ENCODE data around the gene PLAAT1. TPM values are rescaled to one million over a fixed set of nuclear protein-coding genes. Genes with fewer than 3 reads are reported as not detected.

The PLAAT1 gene
- total RNA-seq, 1 donor from 2014 or later: 3.0 TPM

DNA sequence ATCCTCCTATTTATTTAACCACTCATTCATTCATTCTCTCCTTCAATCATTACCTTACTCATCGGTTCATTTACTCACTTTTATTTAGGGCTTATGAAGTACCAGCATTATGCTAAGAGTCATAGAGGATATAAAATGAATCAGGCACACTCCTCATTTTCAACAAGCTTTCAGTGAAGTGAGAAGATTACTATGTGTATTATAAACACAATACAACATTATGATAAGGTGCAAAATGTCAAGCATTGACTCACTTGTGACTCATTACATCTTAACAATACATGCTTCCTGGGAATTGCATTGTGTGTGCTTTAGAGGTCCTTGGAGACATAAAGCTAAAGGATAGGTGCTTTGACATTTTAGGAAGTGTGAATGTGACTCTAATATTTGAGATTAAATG is 60.4 kb downstream of the PLAAT1 start:
- Mint-ChIP-seq H3K9me3 (no peaks in the 10 kb centered on the region), H3K4me1 (ENCODE audit: unreplicated experiment) (no peaks in the 10 kb centered on the region), H3K36me3 (no peaks in the 10 kb centered on the region), H3K4me3 (no peak overlapping the region), H3K27ac (no peak overlapping the region), H3K27me3 (peaks cover 22% of the 10 kb centered on the region)
- TF ChIP-seq CTCF (conservative IDR thresholded peaks at IDR 0.05): no peak
- no peak for DNase-seq (ENCODE audit: extremely low spot score, unreplicated experiment)

- no peaks in the 10 kb centered on the region for H3K36me3 Mint-ChIP-seq
- H3K4me3 Mint-ChIP-seq: no peak overlapping the region
- no peaks in the 10 kb centered on the region for H3K4me1 Mint-ChIP-seq (ENCODE audit: unreplicated experiment)
- H3K27ac Mint-ChIP-seq: no peak overlapping the region
- no peaks in the 10 kb centered on the region for H3K9me3 Mint-ChIP-seq
- TF ChIP-seq CTCF (conservative IDR thresholded peaks at IDR 0.05): no peak
- peaks cover 42% of the 10 kb centered on the region for H3K27me3 Mint-ChIP-seq
- no peak for DNase-seq (ENCODE audit: extremely low spot score, unreplicated experiment)
Observed at GRCh38 chr3:193305356-193305755, 64.3 kb downstream of the PLAAT1 start.

- peaks cover 25% of the 10 kb centered on the region for H3K27me3 Mint-ChIP-seq
- peaks cover 30% of the 10 kb centered on the region for H3K4me1 Mint-ChIP-seq (ENCODE audit: unreplicated experiment)
- H3K36me3 Mint-ChIP-seq: no peaks in the 10 kb centered on the region
- H3K27ac Mint-ChIP-seq: no peak overlapping the region
- H3K4me3 Mint-ChIP-seq: peak overlapping the region; percentile 24
- no peak for DNase-seq (ENCODE audit: extremely low spot score, unreplicated experiment)
- no peak for TF ChIP-seq CTCF (conservative IDR thresholded peaks at IDR 0.05)
- H3K9me3 Mint-ChIP-seq: no peaks in the 10 kb centered on the region
Observed at GRCh38 chr3:193310914-193311723, 70.1 kb downstream of the PLAAT1 start.

GRCh38 chr3:193313061-193313958 is 72.3 kb downstream of the PLAAT1 start:
- no peak for TF ChIP-seq CTCF (conservative IDR thresholded peaks at IDR 0.05)
- H3K4me3 Mint-ChIP-seq: no peak overlapping the region
- H3K9me3 Mint-ChIP-seq: no peaks in the 10 kb centered on the region
- peaks cover 18% of the 10 kb centered on the region for H3K27me3 Mint-ChIP-seq
- H3K27ac Mint-ChIP-seq: no peak overlapping the region
- DNase-seq (ENCODE audit: extremely low spot score, unreplicated experiment): no peak
- no peaks in the 10 kb centered on the region for H3K36me3 Mint-ChIP-seq
- H3K4me1 Mint-ChIP-seq (ENCODE audit: unreplicated experiment): peaks cover 30% of the 10 kb centered on the region

- no peak overlapping the region for H3K27ac Mint-ChIP-seq
- peaks cover 10% of the 10 kb centered on the region for H3K27me3 Mint-ChIP-seq
- peak; percentile 55 for TF ChIP-seq CTCF (conservative IDR thresholded peaks at IDR 0.05)
- no peak for DNase-seq (ENCODE audit: extremely low spot score, unreplicated experiment)
- no peaks in the 10 kb centered on the region for H3K9me3 Mint-ChIP-seq
- peaks cover 30% of the 10 kb centered on the region for H3K4me1 Mint-ChIP-seq (ENCODE audit: unreplicated experiment)
- H3K36me3 Mint-ChIP-seq: no peaks in the 10 kb centered on the region
- H3K4me3 Mint-ChIP-seq: no peak overlapping the region
Observed at GRCh38 chr3:193314161-193314560, 73.1 kb downstream of the PLAAT1 start.

Data from type B pancreatic cell (in vitro differentiated cells).